Gastroesophageal sphincter (tissue), 4 donors: ENCODE results near the gene CHRNA9. TPM values are rescaled to one million over a fixed set of nuclear protein-coding genes. Genes with fewer than 3 reads are reported as not detected.
A peak's percentile ranks its signal among the peaks of the same experiment; 100 is the strongest.

Source experiments
- ATAC-seq: fragments of 150-250 bp; one replicate; pipeline ENCODE4 v1.9.1; 2016; ENCODE audit warnings: mild to moderate bottlenecking, moderate library complexity
- H3K27ac ChIP-seq, 4 donors: fragments of 200-600 bp; sonication (generic) in 3 of 4; 1 replicate in 3 of 4; 2 replicates in 1 of 4; pipeline ENCODE4 v1.5.1; 2016 to 2019
- H3K27me3 ChIP-seq: fragments of 200-600 bp; sonication (generic); one replicate; pipeline ENCODE4 v1.5.1; 2019
- H3K36me3 ChIP-seq, 2 donors: fragments of 200-600 bp; sonication (generic); one replicate each; pipeline ENCODE4 v1.5.1; 2019; ENCODE audit warnings: control low read depth in 1 of 2
- H3K4me1 ChIP-seq, 3 donors: fragments of 200-600 bp; sonication (generic); 1 replicate in 2 of 3; 2 replicates in 1 of 3; pipeline ENCODE4 v1.5.1; 2016 to 2019; ENCODE audit warnings: control low read depth in 2 of 3
- H3K4me3 ChIP-seq, 2 donors: fragments of 200-600 bp; sonication (generic); one replicate each; pipeline ENCODE4 v1.5.1; 2019; ENCODE audit warnings: mild to moderate bottlenecking in 1 of 2, moderate library complexity in 1 of 2
- H3K9me3 ChIP-seq, 3 donors: fragments of 200-600 bp; sonication (generic); one replicate each; pipeline ENCODE4 v1.5.1; 2017 to 2019; ENCODE audit warnings: control low read depth in 2 of 3
- CTCF ChIP-seq, 4 experiments: fragments of 200-600 bp in 2 of 4; fragments of 450-650 bp in 2 of 4; sonication (generic) in 1 of 4; IDR thresholded peaks; one replicate each; pipeline ENCODE4 v1.5.1; 2017 to 2019; ENCODE audit warnings: antibody characterized with exemption in 4 of 4, mild to moderate bottlenecking in 2 of 4, moderate library complexity in 2 of 4
- EP300 ChIP-seq: sonication (generic); formaldehyde crosslinking; IDR thresholded peaks from one replicate; pipeline ENCODE4 v1.6.1; 2017; ENCODE audit warnings: antibody characterized with exemption, mild to moderate bottlenecking
- POLR2A ChIP-seq, 2 donors: fragments of 450-650 bp; IDR thresholded peaks; one replicate each; pipeline ENCODE4 v1.6.1; 2017; ENCODE audit warnings: antibody characterized with exemption in 2 of 2, mild to moderate bottlenecking in 2 of 2, moderate library complexity in 1 of 2
- POLR2AphosphoS5 ChIP-seq: sonication (generic); formaldehyde crosslinking; IDR thresholded peaks from one replicate; pipeline ENCODE4 v1.6.1; 2017; ENCODE audit warnings: antibody characterized with exemption
- WGBS, 2 donors: methylation state at CpG; one replicate each; pipeline ENCODE4 v1.1.5; 2018; ENCODE audit warnings: low coverage in 1 of 2; 5-methylcytosine and 5-hydroxymethylcytosine counted together
- total RNA-seq, 4 donors: library from RNA; depleted of rRNA; stranded (reverse); fragments of >200 nt; gene quantifications; one replicate each; pipeline ENCODE4 v1.1.0, GENCODE V29; 2016

The CHRNA9 gene
- total RNA-seq, 4 donors from 2014 or later = not detected

GRCh38 chr4:40316333-40316781, 18.8 kb upstream of the CHRNA9 start:
- H3K27ac ChIP-seq = peak overlapping the region; percentile 9 to 85 (median 81)
- H3K4me1 ChIP-seq = peaks cover 0 to 16% (median 0%) of the 10 kb centered on the region in 3 donors
- no peak for TF ChIP-seq EP300
- peak; percentile 7 for TF ChIP-seq POLR2AphosphoS5
- no peak overlapping the region for H3K4me3 ChIP-seq
- H3K36me3 ChIP-seq = no peaks in the 10 kb centered on the region
- no peaks in the 10 kb centered on the region for H3K27me3 ChIP-seq
- no peaks in the 10 kb centered on the region for H3K9me3 ChIP-seq
- ATAC-seq = peak; percentile 47
- WGBS, 2 donors = 0% methylated on average over 3 of the region's 3 CpGs

GRCh38 chr4:40316782-40317635, 18.1 kb upstream of the CHRNA9 start:
- Histone ChIP-seq H3K27me3 (no peaks in the 10 kb centered on the region), H3K9me3 (no peaks in the 10 kb centered on the region), H3K4me1 (peaks cover 0 to 23% (median 1%) of the 10 kb centered on the region in 3 donors), H3K4me3 (peak overlapping the region in 1 of 2 donors; percentile 39), H3K36me3 (no peaks in the 10 kb centered on the region), H3K27ac (peak overlapping the region; percentile 9 to 85 (median 81))
- WGBS, 2 donors = 0 to 2% methylated on average over 9 to 11 of the region's 19 CpGs
- peak; percentile 91 for ATAC-seq
- TF ChIP-seq POLR2A (IDR thresholded peaks at IDR 0.05) = no peak
- peak; percentile 70 for TF ChIP-seq POLR2AphosphoS5
- peak; percentile 60 to 83 (median 70) for TF ChIP-seq CTCF (IDR thresholded peaks at IDR 0.05)

- H3K27ac ChIP-seq = no peak overlapping the region
- TF ChIP-seq EP300 = no peak
- ATAC-seq = no peak
- no peaks in the 10 kb centered on the region for H3K36me3 ChIP-seq
- H3K4me1 ChIP-seq = peaks cover 0 to 32% (median 5%) of the 10 kb centered on the region in 3 donors
- WGBS, 2 donors = 69 to 78% methylated on average over 5 to 6 of the region's 10 CpGs
- H3K4me3 ChIP-seq = no peak overlapping the region
- H3K27me3 ChIP-seq = no peaks in the 10 kb centered on the region
- no peaks in the 10 kb centered on the region for H3K9me3 ChIP-seq
Observed at GRCh38 chr4:40317916-40318658, 17.0 kb upstream of the CHRNA9 start.

- Histone ChIP-seq H3K36me3 (no peaks in the 10 kb centered on the region), H3K9me3 (no peaks in the 10 kb centered on the region), H3K27me3 (no peaks in the 10 kb centered on the region), H3K4me1 (peaks cover 0 to 30% (median 5%) of the 10 kb centered on the region in 3 donors), H3K27ac (peak overlapping the region in 2 of 4 donors; percentile 35 to 45), H3K4me3 (no peak overlapping the region)
- no peak for TF ChIP-seq CTCF (IDR thresholded peaks at IDR 0.05)
- WGBS, 2 donors = 19% methylated on average over 7 of the region's 7 CpGs
- ATAC-seq = no peak
Observed at GRCh38 chr4:40321574-40322275, 13.4 kb upstream of the CHRNA9 start.

GRCh38 chr4:40322811-40323210, 12.3 kb upstream of the CHRNA9 start:
- H3K27me3 ChIP-seq = no peaks in the 10 kb centered on the region
- 22 to 47% methylated on average over 3 to 4 of the region's 4 CpGs for WGBS, 2 donors
- H3K9me3 ChIP-seq = no peaks in the 10 kb centered on the region
- peaks cover 0 to 23% (median 5%) of the 10 kb centered on the region in 3 donors for H3K4me1 ChIP-seq
- H3K4me3 ChIP-seq = no peak overlapping the region
- no peak overlapping the region for H3K27ac ChIP-seq
- no peak for TF ChIP-seq EP300
- no peak for TF ChIP-seq POLR2AphosphoS5
- TF ChIP-seq POLR2A (IDR thresholded peaks at IDR 0.05) = no peak
- H3K36me3 ChIP-seq = no peaks in the 10 kb centered on the region
- no peak for ATAC-seq

- Histone ChIP-seq H3K27me3 (no peaks in the 10 kb centered on the region), H3K4me3 (no peak overlapping the region), H3K36me3 (no peaks in the 10 kb centered on the region), H3K4me1 (peaks cover 0 to 23% (median 5%) of the 10 kb centered on the region in 3 donors), H3K9me3 (no peaks in the 10 kb centered on the region), H3K27ac (no peak overlapping the region)
- 79 to 83% methylated on average over 2 of the region's 2 CpGs for WGBS, 2 donors
- TF ChIP-seq POLR2A (IDR thresholded peaks at IDR 0.05) (no peak), POLR2AphosphoS5 (no peak), CTCF (IDR thresholded peaks at IDR 0.05) (no peak), EP300 (no peak)
- ATAC-seq = no peak
Observed at GRCh38 chr4:40323866-40324265, 11.3 kb upstream of the CHRNA9 start.
